ENCODE measurements around the gene RAB7A.
A peak's percentile ranks its signal among the peaks of the same experiment; 100 is the strongest.

GRCh38 chr3:128787256-128788253, 61.6 kb downstream of the RAB7A start:
- TF ChIP-seq, protein P1, sequence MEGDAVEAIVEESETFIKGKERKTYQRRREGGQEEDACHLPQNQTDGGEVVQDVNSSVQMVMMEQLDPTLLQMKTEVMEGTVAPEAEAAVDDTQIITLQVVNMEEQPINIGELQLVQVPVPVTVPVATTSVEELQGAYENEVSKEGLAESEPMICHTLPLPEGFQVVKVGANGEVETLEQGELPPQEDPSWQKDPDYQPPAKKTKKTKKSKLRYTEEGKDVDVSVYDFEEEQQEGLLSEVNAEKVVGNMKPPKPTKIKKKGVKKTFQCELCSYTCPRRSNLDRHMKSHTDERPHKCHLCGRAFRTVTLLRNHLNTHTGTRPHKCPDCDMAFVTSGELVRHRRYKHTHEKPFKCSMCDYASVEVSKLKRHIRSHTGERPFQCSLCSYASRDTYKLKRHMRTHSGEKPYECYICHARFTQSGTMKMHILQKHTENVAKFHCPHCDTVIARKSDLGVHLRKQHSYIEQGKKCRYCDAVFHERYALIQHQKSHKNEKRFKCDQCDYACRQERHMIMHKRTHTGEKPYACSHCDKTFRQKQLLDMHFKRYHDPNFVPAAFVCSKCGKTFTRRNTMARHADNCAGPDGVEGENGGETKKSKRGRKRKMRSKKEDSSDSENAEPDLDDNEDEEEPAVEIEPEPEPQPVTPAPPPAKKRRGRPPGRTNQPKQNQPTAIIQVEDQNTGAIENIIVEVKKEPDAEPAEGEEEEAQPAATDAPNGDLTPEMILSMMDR (IDR thresholded peaks at IDR 0.05 in 2 of 3, conservative IDR thresholded peaks at IDR 0.05 in 1 of 3; ENCODE audit: borderline replicate concordance in 1 of 3, insufficient read depth in 1 of 3, low read depth in 2 of 3, low read length in 2 of 3): peak in 2 of 3 experiments; percentile 56 to 61; a peak in 4 of 6 replicates
- peak; percentile 31; the same call in 1 of the 2 replicates for TF ChIP-seq POLR2AphosphoS5 (IDR thresholded peaks at IDR 0.05; ENCODE audit: low read depth, low read length)
- no peak for TF ChIP-seq EZH2phosphoT487 (IDR thresholded peaks at IDR 0.05; ENCODE audit: borderline replicate concordance)
- no peak for TF ChIP-seq ELF1 (IDR thresholded peaks at IDR 0.05; ENCODE audit: borderline replicate concordance, low read depth)
- TF ChIP-seq CEBPB (IDR thresholded peaks at IDR 0.05; ENCODE audit: low read depth): peak; percentile 78
- TF ChIP-seq, protein P2, sequence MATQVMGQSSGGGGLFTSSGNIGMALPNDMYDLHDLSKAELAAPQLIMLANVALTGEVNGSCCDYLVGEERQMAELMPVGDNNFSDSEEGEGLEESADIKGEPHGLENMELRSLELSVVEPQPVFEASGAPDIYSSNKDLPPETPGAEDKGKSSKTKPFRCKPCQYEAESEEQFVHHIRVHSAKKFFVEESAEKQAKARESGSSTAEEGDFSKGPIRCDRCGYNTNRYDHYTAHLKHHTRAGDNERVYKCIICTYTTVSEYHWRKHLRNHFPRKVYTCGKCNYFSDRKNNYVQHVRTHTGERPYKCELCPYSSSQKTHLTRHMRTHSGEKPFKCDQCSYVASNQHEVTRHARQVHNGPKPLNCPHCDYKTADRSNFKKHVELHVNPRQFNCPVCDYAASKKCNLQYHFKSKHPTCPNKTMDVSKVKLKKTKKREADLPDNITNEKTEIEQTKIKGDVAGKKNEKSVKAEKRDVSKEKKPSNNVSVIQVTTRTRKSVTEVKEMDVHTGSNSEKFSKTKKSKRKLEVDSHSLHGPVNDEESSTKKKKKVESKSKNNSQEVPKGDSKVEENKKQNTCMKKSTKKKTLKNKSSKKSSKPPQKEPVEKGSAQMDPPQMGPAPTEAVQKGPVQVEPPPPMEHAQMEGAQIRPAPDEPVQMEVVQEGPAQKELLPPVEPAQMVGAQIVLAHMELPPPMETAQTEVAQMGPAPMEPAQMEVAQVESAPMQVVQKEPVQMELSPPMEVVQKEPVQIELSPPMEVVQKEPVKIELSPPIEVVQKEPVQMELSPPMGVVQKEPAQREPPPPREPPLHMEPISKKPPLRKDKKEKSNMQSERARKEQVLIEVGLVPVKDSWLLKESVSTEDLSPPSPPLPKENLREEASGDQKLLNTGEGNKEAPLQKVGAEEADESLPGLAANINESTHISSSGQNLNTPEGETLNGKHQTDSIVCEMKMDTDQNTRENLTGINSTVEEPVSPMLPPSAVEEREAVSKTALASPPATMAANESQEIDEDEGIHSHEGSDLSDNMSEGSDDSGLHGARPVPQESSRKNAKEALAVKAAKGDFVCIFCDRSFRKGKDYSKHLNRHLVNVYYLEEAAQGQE (IDR thresholded peaks at IDR 0.05; ENCODE audit: low read depth): no peak
- no peak for TF ChIP-seq POLR2A (IDR thresholded peaks at IDR 0.05; ENCODE audit: borderline replicate concordance, extremely low read depth, insufficient read depth, insufficient read length)
- no peak for TF ChIP-seq EZH2 (IDR thresholded peaks at IDR 0.05)
- TF ChIP-seq SIN3A (IDR thresholded peaks at IDR 0.05; ENCODE audit: low read depth): 0 out of 2 replicates have a peak, but pooled peaks have one; percentile 42
- TF ChIP-seq ZNF274 (IDR thresholded peaks at IDR 0.05; ENCODE audit: low read depth, low read length): no peak
- no peak; the same call in 1 of the 2 replicates for TF ChIP-seq RAD21 (IDR thresholded peaks at IDR 0.05; ENCODE audit: low read depth)
- peak; percentile 68 for TF ChIP-seq SP1 (IDR thresholded peaks at IDR 0.05; ENCODE audit: low read depth)

Measured in HCT116 (cell line).